Upper lobe of left lung (tissue), 6 donors: ENCODE data around the gene CLCA2. TPM values are rescaled to one million over a fixed set of nuclear protein-coding genes. Genes with fewer than 3 reads are reported as not detected.

Source experiments
- ATAC-seq, 2 donors: fragments of 200-7000 bp; cut with Tn5 transposase; one replicate each; pipeline ENCODE4 v1.9.1; 2022; ENCODE audit warnings: mild to moderate bottlenecking in 2 of 2, moderate library complexity in 2 of 2; ENCODE audit not compliant: low FRiP score in 2 of 2
- DNase-seq, 2 donors: peaks; one replicate each; pipeline ENCODE4 v3.0.0-alpha.2; 2019 to 2020
- H3K27ac ChIP-seq, 4 donors: fragments of 200-600 bp; sonication (generic); one replicate each; pipeline ENCODE4 v1.5.1; 2016 to 2019
- H3K27me3 ChIP-seq, 4 donors: fragments of 200-600 bp; sonication (generic); one replicate each; pipeline ENCODE4 v1.5.1; 2017 to 2019
- H3K36me3 ChIP-seq, 4 donors: fragments of 200-600 bp; sonication (generic); one replicate each; pipeline ENCODE4 v1.5.1; 2016 to 2019
- H3K4me1 ChIP-seq, 4 donors: fragments of 200-600 bp; sonication (generic); one replicate each; pipeline ENCODE4 v1.5.1; 2018 to 2019
- H3K4me3 ChIP-seq, 4 donors: fragments of 200-600 bp; sonication (generic); one replicate each; pipeline ENCODE4 v1.5.1; 2017 to 2019; ENCODE audit warnings: mild to moderate bottlenecking in 2 of 4, moderate library complexity in 1 of 4
- H3K9me3 ChIP-seq, 4 donors: fragments of 200-600 bp; sonication (generic); one replicate each; pipeline ENCODE4 v1.5.1; 2018 to 2019
- CTCF ChIP-seq, 6 experiments: fragments of 450-650 bp in 4 of 6; fragments of 200-600 bp in 2 of 6; sonication (generic) in 2 of 6; IDR thresholded peaks; one replicate each; pipeline ENCODE4 v1.5.1; 2016 to 2019; ENCODE audit warnings: antibody characterized with exemption in 6 of 6
- EP300 ChIP-seq, 4 donors: sonication (generic); formaldehyde crosslinking; IDR thresholded peaks; one replicate each; pipeline ENCODE4 v1.5.1; 2017; ENCODE audit warnings: antibody characterized with exemption in 4 of 4, control low read depth in 2 of 4
- POLR2A ChIP-seq, 4 donors: fragments of 450-650 bp; IDR thresholded peaks; one replicate each; pipeline ENCODE4 v1.5.1; 2016 to 2017; ENCODE audit warnings: antibody characterized with exemption in 4 of 4, mild to moderate bottlenecking in 2 of 4
- POLR2AphosphoS5 ChIP-seq, 2 donors: sonication (generic); formaldehyde crosslinking; IDR thresholded peaks; one replicate each; pipeline ENCODE4 v1.5.1; 2017; ENCODE audit warnings: antibody characterized with exemption in 2 of 2
- WGBS, 2 donors: methylation state at CpG; one replicate each; pipeline ENCODE4 v1.1.5; 2017 to 2018; 5-methylcytosine and 5-hydroxymethylcytosine counted together
- total RNA-seq, 6 donors: library from RNA; depleted of rRNA in 4 of 6; stranded (reverse); fragments of >200 nt in 4 of 6; gene quantifications; one replicate each; pipeline versions ENCODE4 v1.1.0 to v1.2.1, GENCODE V29; 2016 to 2021
- donor health status: DM: no; HTN: no; CAD: no; lungs with moderate emphysema.
- donor health status: DM: no; HTN: yes; CAD: no; lungs with severe emphysema.

Gene CLCA2
- total RNA-seq, 6 donors from 2014 or later: 0.57 to 5.3 (median 0.61) TPM; not detected in 3

- H3K27me3 ChIP-seq: no peaks in the 10 kb centered on the region
- H3K27ac ChIP-seq: peak overlapping the region in 1 of 4 donors; percentile 37
- H3K36me3 ChIP-seq: no peaks in the 10 kb centered on the region
- H3K4me3 ChIP-seq: no peak overlapping the region
- H3K4me1 ChIP-seq: peaks cover 0 to 3% (median 0%) of the 10 kb centered on the region in 4 donors
- ATAC-seq (peak; percentile 51 to 81), DNase-seq (peak in 1 of 2 donors; percentile 85)
- H3K9me3 ChIP-seq: no peaks in the 10 kb centered on the region
- TF ChIP-seq EP300 (IDR thresholded peaks at IDR 0.05) (peak in 1 of 4 donors; percentile 56), POLR2AphosphoS5 (IDR thresholded peaks at IDR 0.05) (peak in 1 of 2 donors; percentile 17), POLR2A (IDR thresholded peaks at IDR 0.05) (no peak)
- 79 to 83% methylated on average over 5 to 6 of the region's 6 CpGs for WGBS, 2 donors
Measured at GRCh38 chr1:86409416-86410021, 14.5 kb upstream of the CLCA2 start.

GRCh38 chr1:86410879-86411278, 13.1 kb upstream of the CLCA2 start:
- H3K27ac ChIP-seq: no peak overlapping the region
- H3K4me3 ChIP-seq: no peak overlapping the region
- H3K27me3 ChIP-seq: no peaks in the 10 kb centered on the region
- DNase-seq (peak in 1 of 2 donors; percentile 18), ATAC-seq (no peak)
- H3K4me1 ChIP-seq: peaks cover 0 to 3% (median 0%) of the 10 kb centered on the region in 4 donors
- TF ChIP-seq POLR2A (IDR thresholded peaks at IDR 0.05): no peak
- no peak for TF ChIP-seq POLR2AphosphoS5 (IDR thresholded peaks at IDR 0.05)
- no peak for TF ChIP-seq CTCF (IDR thresholded peaks at IDR 0.05)
- TF ChIP-seq EP300 (IDR thresholded peaks at IDR 0.05): no peak
- 87% methylated on average over 4 of the region's 4 CpGs; no CpG with 5 or more reads in 1 of the 2 donors for WGBS, 2 donors
- H3K9me3 ChIP-seq: no peaks in the 10 kb centered on the region
- H3K36me3 ChIP-seq: no peaks in the 10 kb centered on the region

DNA sequence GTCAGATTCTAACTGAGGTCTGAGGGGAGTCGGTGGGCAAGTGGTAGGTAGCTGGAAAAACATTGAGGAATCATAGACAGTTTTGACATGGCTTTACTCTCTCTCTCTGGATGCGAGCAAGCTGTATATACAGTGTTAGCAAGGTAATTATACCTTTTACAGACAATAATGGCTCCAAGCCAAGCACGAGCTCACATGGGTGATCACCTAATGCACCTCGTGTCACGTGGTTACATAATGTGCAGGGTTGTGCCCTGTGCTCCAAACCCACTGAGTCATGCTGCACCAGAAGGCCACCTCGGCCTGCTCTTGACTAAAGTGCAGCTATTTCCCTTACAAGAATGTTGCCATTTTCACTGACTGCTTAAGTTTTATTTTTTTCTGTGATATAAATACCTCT, 7.6 kb upstream of the CLCA2 start:
- Histone ChIP-seq H3K4me3 (no peak overlapping the region), H3K27me3 (no peaks in the 10 kb centered on the region), H3K4me1 (no peaks in the 10 kb centered on the region), H3K27ac (no peak overlapping the region), H3K9me3 (no peaks in the 10 kb centered on the region), H3K36me3 (no peaks in the 10 kb centered on the region)
- DNase-seq (no peak), ATAC-seq (no peak)
- 76 to 79% methylated on average over 6 of the region's 6 CpGs for WGBS, 2 donors
- TF ChIP-seq EP300 (IDR thresholded peaks at IDR 0.05): no peak
- TF ChIP-seq POLR2A (IDR thresholded peaks at IDR 0.05): no peak
- no peak for TF ChIP-seq POLR2AphosphoS5 (IDR thresholded peaks at IDR 0.05)
- no peak for TF ChIP-seq CTCF (IDR thresholded peaks at IDR 0.05)

- TF ChIP-seq POLR2A (IDR thresholded peaks at IDR 0.05) (no peak), CTCF (IDR thresholded peaks at IDR 0.05) (peak in 5 of 6 experiments; percentile 10 to 57 (median 42))
- H3K9me3 ChIP-seq: no peaks in the 10 kb centered on the region
- H3K27me3 ChIP-seq: no peaks in the 10 kb centered on the region
- no peak overlapping the region for H3K27ac ChIP-seq
- no peak overlapping the region for H3K4me3 ChIP-seq
- 28 to 42% methylated on average over 4 of the region's 4 CpGs for whole genome bisulfite sequencing, 2 donors
- H3K36me3 ChIP-seq: no peaks in the 10 kb centered on the region
- ATAC-seq: peak in 1 of 2 donors; percentile 76
- DNase-seq: no peak
- H3K4me1 ChIP-seq: no peaks in the 10 kb centered on the region
Measured at GRCh38 chr1:86419277-86419903, 4.6 kb upstream of the CLCA2 start.

GRCh38 chr1:86421601-86422280, 2.2 kb upstream of the CLCA2 start:
- Histone ChIP-seq H3K4me3 (no peak overlapping the region), H3K27ac (no peak overlapping the region), H3K9me3 (no peaks in the 10 kb centered on the region), H3K36me3 (no peaks in the 10 kb centered on the region), H3K27me3 (no peaks in the 10 kb centered on the region), H3K4me1 (no peaks in the 10 kb centered on the region)
- peak in 1 of 2 donors; percentile 34 for ATAC-seq
- no peak for DNase-seq
- 70 to 75% methylated on average over 7 of the region's 7 CpGs for WGBS, 2 donors
- TF ChIP-seq POLR2AphosphoS5 (IDR thresholded peaks at IDR 0.05) (no peak), CTCF (IDR thresholded peaks at IDR 0.05) (no peak), EP300 (IDR thresholded peaks at IDR 0.05) (no peak), POLR2A (IDR thresholded peaks at IDR 0.05) (no peak)
